Measurements from ENCODE around the gene SPINK9. TPM values are rescaled to one million over a fixed set of nuclear protein-coding genes. Genes with fewer than 3 reads are reported as not detected.

Gene SPINK9
- total RNA-seq, 1 experiment from 2014 or later = not detected

- H4K8ac ChIP-seq (replicated peaks; ENCODE audit: insufficient read length, low read depth, low read length) = no peak overlapping the region
- H4K5ac ChIP-seq (ENCODE audit: insufficient read length, low read depth, low read length) = no peak overlapping the region
- no CpG with 5 or more reads among the region's 3 CpGs for WGBS (ENCODE audit: extremely low coverage, insufficient read length, low lambda C conversion rate)
- Mint-ChIP-seq H3K4me3 (no peak overlapping the region), H3K27ac (peak overlapping the region in 1 of 3 experiments; percentile 70; a peak in 1 of 7 replicates), H3K27me3 (ENCODE audit: low read depth) (no peaks in the 10 kb centered on the region; the same call in 1 of the 2 replicates), H3K4me1 (no peaks in the 10 kb centered on the region), H3K9me3 (no peaks in the 10 kb centered on the region), H3K36me3 (ENCODE audit: insufficient read depth in 1 of 3, low read depth in 3 of 3) (no peaks in the 10 kb centered on the region)
- no peak overlapping the region for H2BK20ac ChIP-seq (ENCODE audit: low read depth, low read length, poor library complexity, severe bottlenecking)
- no peak overlapping the region for H2BK12ac ChIP-seq (ENCODE audit: insufficient read length, low read depth, low read length)
- H3K79me2 ChIP-seq (ENCODE audit: insufficient read depth, low read length) = no peaks in the 10 kb centered on the region
- no peaks in the 10 kb centered on the region for H3K4me1 ChIP-seq (ENCODE audit: insufficient read depth, low read length)
- H3K27ac ChIP-seq (ENCODE audit: insufficient read length, low read depth, low read length) = no peak overlapping the region
- H3K4ac ChIP-seq (ENCODE audit: low read depth, low read length) = no peak overlapping the region
- H2BK15ac ChIP-seq (ENCODE audit: low read depth, low read length) = no peak overlapping the region
- no peaks in the 10 kb centered on the region for H4K20me1 ChIP-seq (ENCODE audit: control insufficient read depth, insufficient read depth, insufficient read length)
- no peak overlapping the region for H2BK120ac ChIP-seq (ENCODE audit: low read depth, low read length, poor library complexity, severe bottlenecking)
- H3K14ac ChIP-seq (ENCODE audit: insufficient read depth, low read length) = no peak overlapping the region
- H3K79me1 ChIP-seq (ENCODE audit: insufficient read depth, low read depth, low read length, poor library complexity, severe bottlenecking) = no peaks in the 10 kb centered on the region
- no peak overlapping the region for H3K9ac ChIP-seq (ENCODE audit: extremely low read depth, insufficient read length, low read length)
- no peaks in the 10 kb centered on the region for H3K9me3 ChIP-seq (ENCODE audit: control insufficient read depth, low read depth, low read length)
- no peak overlapping the region for H2BK5ac ChIP-seq (ENCODE audit: insufficient read length, low read length)
- no peak overlapping the region for H3K4me2 ChIP-seq (ENCODE audit: insufficient read depth, insufficient read length, low read length)
- H3K23me2 ChIP-seq (ENCODE audit: insufficient read length, low read depth, low read length, poor library complexity, severe bottlenecking) = no peaks in the 10 kb centered on the region
- H3K56ac ChIP-seq (ENCODE audit: insufficient read length, low read depth, low read length) = no peak overlapping the region
- no peak overlapping the region for H4K91ac ChIP-seq (ENCODE audit: insufficient read length, low read depth, low read length)
- TF ChIP-seq CTCF (conservative IDR thresholded peaks at IDR 0.05) = no peak
- no peak overlapping the region for H3T11ph ChIP-seq (ENCODE audit: low read length)
- H3K23ac ChIP-seq (ENCODE audit: insufficient read length, low read depth, low read length) = no peak overlapping the region
- no peak overlapping the region for H2AFZ ChIP-seq (ENCODE audit: low read length)
- no peak overlapping the region for H3K18ac ChIP-seq (ENCODE audit: insufficient read length, low read depth, low read length)
- no peak for DNase-seq
- H2AK5ac ChIP-seq (ENCODE audit: insufficient read length, low read length) = no peak overlapping the region
- no peaks in the 10 kb centered on the region for H3K27me3 ChIP-seq (ENCODE audit: insufficient read depth, low read length)
Measured at GRCh38 chr5:148336704-148337435, 1.5 kb downstream of the SPINK9 start.

Measured in H9 (cell line).